Urinary bladder (tissue), 4 donors: ENCODE results near the gene TMEM178B. TPM values are rescaled to one million over a fixed set of nuclear protein-coding genes. Genes with fewer than 3 reads are reported as not detected.
A peak's percentile ranks its signal among the peaks of the same experiment; 100 is the strongest.

Experiments
- DNase-seq: peaks from one replicate; pipeline ENCODE4 v3.0.0-alpha.2; 2015; ENCODE audit errors: extremely low spot score
- H3K27ac ChIP-seq: one replicate; pipeline ENCODE4 v1.5.1; 2013; ENCODE audit warnings: low read depth, mild to moderate bottlenecking, moderate library complexity
- H3K36me3 ChIP-seq: one replicate; pipeline ENCODE4 v1.6.1; 2013; ENCODE audit warnings: mild to moderate bottlenecking, moderate library complexity; ENCODE audit not compliant: insufficient read depth
- H3K4me1 ChIP-seq: one replicate; pipeline ENCODE4 v1.6.1; 2013; ENCODE audit warnings: mild to moderate bottlenecking, moderate library complexity; ENCODE audit not compliant: insufficient read depth
- H3K4me3 ChIP-seq: one replicate; pipeline ENCODE4 v1.5.1; 2013; ENCODE audit warnings: low read depth, low read length
- WGBS: extraction: QIAGEN DNeasy Blood & Tissue Kit; methylation state at CpG from one replicate; pipeline ENCODE4 v1.1.7; 2013; 5-methylcytosine and 5-hydroxymethylcytosine counted together
- polyA plus RNA-seq: library from polyadenylated mRNA; stranded (reverse); fragments of 200-250 nt; gene quantifications from one replicate; pipeline ENCODE4 v1.2.3, GENCODE V29; 2013
- total RNA-seq: library from RNA; depleted of rRNA; stranded (reverse); fragments of >200 nt; gene quantifications from one replicate; pipeline ENCODE4 v1.2.3, GENCODE V29; 2014
- donor health status: healthy with polysubstance abuse.
- donor health status: healthy.

TMEM178B gene
- total and polyA plus RNA-seq, 2 donors, result 0.57 to 2.0 TPM

DNA sequence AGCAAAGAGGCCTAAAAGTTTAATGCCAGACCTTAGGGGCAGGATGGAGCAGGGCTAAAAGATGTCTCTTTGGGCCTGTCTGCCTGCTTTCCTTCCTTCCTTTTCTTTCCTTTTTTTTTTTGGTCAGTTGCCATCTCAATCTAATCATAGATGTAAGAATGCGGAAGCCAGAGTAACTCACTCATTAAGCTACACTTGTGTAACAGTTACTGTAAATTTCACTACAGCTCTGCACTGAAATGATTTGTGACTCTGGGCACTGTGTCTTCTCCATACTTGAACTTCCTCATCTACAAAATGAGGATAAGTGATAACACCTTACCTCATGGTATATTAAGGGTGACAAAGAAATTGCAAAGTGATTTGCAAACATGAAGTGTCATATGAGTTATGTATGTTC, 401.8 kb downstream of the TMEM178B start:
- no peak for DNase-seq
- H3K27ac ChIP-seq, result no peak overlapping the region
- WGBS, result 81% methylated on average over 1 of the region's 1 CpG
- H3K36me3 ChIP-seq, result no peaks in the 10 kb centered on the region
- no peaks in the 10 kb centered on the region for H3K4me1 ChIP-seq
- no peak overlapping the region for H3K4me3 ChIP-seq

DNA sequence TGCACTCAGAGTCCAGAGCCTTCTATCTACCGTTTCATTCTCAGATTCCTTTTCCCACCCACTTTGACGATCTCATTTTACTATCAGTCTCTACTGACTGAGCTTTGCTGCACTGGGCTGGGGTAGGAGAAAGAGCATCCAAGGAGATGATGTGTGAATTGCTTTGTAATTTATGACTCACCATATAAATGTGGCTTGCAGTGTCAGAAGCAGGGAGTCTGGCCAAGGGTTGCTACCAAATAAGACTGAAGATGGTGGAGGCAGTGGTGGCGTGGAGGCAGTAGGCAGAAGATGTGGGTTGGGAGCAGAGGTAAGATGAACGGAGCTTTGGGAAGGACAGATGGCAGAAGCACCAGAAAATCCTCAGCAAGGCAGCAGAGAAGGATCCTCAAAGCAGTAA, 404.0 kb downstream of the TMEM178B start:
- Histone ChIP-seq H3K4me3 (no peak overlapping the region), H3K4me1 (no peaks in the 10 kb centered on the region), H3K27ac (no peak overlapping the region), H3K36me3 (no peaks in the 10 kb centered on the region)
- no peak for DNase-seq
- WGBS, result 43% methylated on average over 4 of the region's 4 CpGs

- Histone ChIP-seq H3K4me3 (no peak overlapping the region), H3K36me3 (no peaks in the 10 kb centered on the region), H3K4me1 (no peaks in the 10 kb centered on the region), H3K27ac (no peak overlapping the region)
- WGBS, result 92% methylated on average over 4 of the region's 4 CpGs
- no peak for DNase-seq
Measured at GRCh38 chr7:141478845-141479244, 405.0 kb downstream of the TMEM178B start.

- DNase-seq, result no peak
- no peak overlapping the region for H3K27ac ChIP-seq
- H3K36me3 ChIP-seq, result no peaks in the 10 kb centered on the region
- 82% methylated on average over 9 of the region's 9 CpGs for WGBS
- H3K4me3 ChIP-seq, result no peak overlapping the region
- H3K4me1 ChIP-seq, result no peaks in the 10 kb centered on the region
Measured at GRCh38 chr7:141480953-141481352, 407.1 kb downstream of the TMEM178B start.

DNA sequence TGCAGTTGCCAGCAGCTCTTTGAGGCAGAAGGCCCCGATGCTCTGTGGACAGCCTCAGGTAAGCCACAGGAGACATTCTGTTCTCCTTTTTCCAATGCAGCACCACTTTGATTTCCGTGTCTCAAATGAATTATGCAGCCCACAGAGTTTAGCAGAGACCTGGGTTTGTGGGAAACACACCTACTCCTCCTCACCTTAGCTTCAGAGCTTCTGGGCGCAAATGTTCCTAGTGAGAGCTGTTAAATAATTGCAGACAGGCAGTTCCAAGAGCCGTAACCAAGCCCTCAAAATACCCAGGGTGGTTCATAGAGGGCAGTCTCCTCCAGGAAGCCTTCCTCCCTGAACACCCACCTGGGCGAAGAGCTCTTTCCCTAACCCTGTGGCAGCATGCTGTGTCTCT, 408.1 kb downstream of the TMEM178B start:
- no peak overlapping the region for H3K4me3 ChIP-seq
- 79% methylated on average over 5 of the region's 5 CpGs for WGBS
- H3K36me3 ChIP-seq, result no peaks in the 10 kb centered on the region
- no peaks in the 10 kb centered on the region for H3K4me1 ChIP-seq
- no peak for DNase-seq
- no peak overlapping the region for H3K27ac ChIP-seq

- no peak for DNase-seq
- Histone ChIP-seq H3K27ac (no peak overlapping the region), H3K4me3 (no peak overlapping the region), H3K36me3 (no peaks in the 10 kb centered on the region), H3K4me1 (no peaks in the 10 kb centered on the region)
- 93% methylated on average over 2 of the region's 2 CpGs for WGBS
Measured at GRCh38 chr7:141483044-141483443, 409.2 kb downstream of the TMEM178B start.

GRCh38 chr7:141484907-141485306, 411.0 kb downstream of the TMEM178B start:
- 80% methylated on average over 1 of the region's 1 CpG for WGBS
- no peaks in the 10 kb centered on the region for H3K36me3 ChIP-seq
- DNase-seq, result no peak

GRCh38 chr7:141486959-141487358, 413.1 kb downstream of the TMEM178B start:
- Histone ChIP-seq H3K36me3 (no peaks in the 10 kb centered on the region), H3K4me3 (no peak overlapping the region), H3K27ac (no peak overlapping the region), H3K4me1 (no peaks in the 10 kb centered on the region)
- DNase-seq, result no peak
- 81% methylated on average over 3 of the region's 3 CpGs for WGBS

More at GRCh38 chr7:141484907-141485306, 411.0 kb downstream of the TMEM178B start:
- H3K4me1 ChIP-seq, result no peaks in the 10 kb centered on the region
- H3K4me3 ChIP-seq, result no peak overlapping the region
- no peak overlapping the region for H3K27ac ChIP-seq

- H3K4me1 ChIP-seq, result no peaks in the 10 kb centered on the region
- 59% methylated on average over 2 of the region's 2 CpGs for WGBS
- H3K27ac ChIP-seq, result no peak overlapping the region
Measured at GRCh38 chr7:141490474-141490873, 416.6 kb downstream of the TMEM178B start.

DNA sequence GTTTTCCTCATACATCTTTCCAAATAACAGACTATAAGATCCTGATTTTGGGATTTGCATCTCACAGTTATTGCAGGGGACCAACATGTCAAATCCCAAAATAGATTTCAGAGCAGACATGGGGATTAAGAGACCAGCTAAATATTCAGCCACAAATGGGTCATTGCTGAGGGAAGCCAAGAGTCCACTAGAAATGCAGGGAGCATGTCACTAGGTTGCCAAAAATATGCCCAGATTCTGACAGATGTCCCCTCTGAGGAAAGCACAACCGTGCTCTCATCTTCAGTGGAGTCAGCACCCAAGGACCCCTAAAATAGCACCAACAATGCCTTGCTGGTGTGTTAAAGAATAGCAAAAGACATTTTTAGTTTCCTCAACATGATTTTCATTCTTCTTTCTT, 421.2 kb downstream of the TMEM178B start:
- H3K27ac ChIP-seq, result no peak overlapping the region
- 65% methylated on average over 1 of the region's 1 CpG for WGBS
- no peaks in the 10 kb centered on the region for H3K4me1 ChIP-seq
- no peak overlapping the region for H3K4me3 ChIP-seq
- H3K36me3 ChIP-seq, result no peaks in the 10 kb centered on the region
- DNase-seq, result no peak

More at GRCh38 chr7:141490474-141490873, 416.6 kb downstream of the TMEM178B start:
- Histone ChIP-seq H3K4me3 (no peak overlapping the region), H3K36me3 (no peaks in the 10 kb centered on the region)
- DNase-seq, result no peak

GRCh38 chr7:141497391-141497790, 423.5 kb downstream of the TMEM178B start:
- Histone ChIP-seq H3K36me3 (no peaks in the 10 kb centered on the region), H3K4me1 (no peaks in the 10 kb centered on the region), H3K4me3 (no peak overlapping the region), H3K27ac (no peak overlapping the region)
- 66% methylated on average over 5 of the region's 5 CpGs for WGBS
- DNase-seq, result no peak

- WGBS, result 82% methylated on average over 3 of the region's 3 CpGs
- no peak for DNase-seq
- no peaks in the 10 kb centered on the region for H3K36me3 ChIP-seq
- no peak overlapping the region for H3K27ac ChIP-seq
- H3K4me1 ChIP-seq, result no peaks in the 10 kb centered on the region
- H3K4me3 ChIP-seq, result no peak overlapping the region
Measured at GRCh38 chr7:141500608-141501007, 426.7 kb downstream of the TMEM178B start.

DNA sequence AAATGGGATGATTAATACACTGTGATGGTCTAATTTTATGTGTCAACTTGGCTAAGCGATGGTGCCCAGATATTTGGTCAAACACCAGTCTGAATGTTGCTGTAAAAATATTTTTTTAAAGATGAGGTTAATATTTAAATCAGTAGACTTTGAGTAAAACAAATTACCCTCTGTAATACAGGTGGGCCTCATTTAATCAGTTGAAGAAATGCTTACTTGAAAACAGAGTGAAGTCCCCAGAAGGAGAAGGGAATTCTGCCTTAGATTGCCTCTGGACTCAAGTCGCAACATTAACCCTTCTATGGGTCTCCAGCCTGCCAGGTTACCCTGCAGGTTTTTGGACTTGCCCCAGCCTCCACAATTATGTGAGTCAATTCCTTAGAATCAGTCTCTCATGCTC, 427.6 kb downstream of the TMEM178B start:
- WGBS, result 87% methylated on average over 2 of the region's 2 CpGs
- Histone ChIP-seq H3K4me3 (no peak overlapping the region), H3K27ac (no peak overlapping the region), H3K36me3 (no peaks in the 10 kb centered on the region), H3K4me1 (no peaks in the 10 kb centered on the region)
- no peak for DNase-seq

DNA sequence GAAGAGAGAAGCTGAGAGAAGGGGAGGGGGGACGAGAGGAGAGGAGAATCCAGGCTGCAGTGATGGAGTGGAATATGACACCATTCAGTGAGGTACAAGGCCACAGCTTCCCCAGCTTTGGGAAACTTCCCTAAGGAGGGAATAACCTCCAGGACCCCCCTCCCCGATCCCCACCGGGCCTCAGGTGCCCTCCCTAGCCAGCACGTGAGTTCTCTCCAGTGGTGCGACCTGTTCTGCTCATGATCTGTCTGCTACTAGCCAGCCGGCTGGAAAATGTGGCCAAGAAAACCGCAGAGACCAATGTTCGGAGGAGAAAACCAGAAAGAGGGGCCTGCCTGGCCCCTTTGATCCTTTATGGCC, 437.4 kb downstream of the TMEM178B start:
- Histone ChIP-seq H3K4me3 (peak overlapping the region; percentile 8), H3K36me3 (no peaks in the 10 kb centered on the region), H3K4me1 (no peaks in the 10 kb centered on the region), H3K27ac (no peak overlapping the region)
- WGBS, result 5% methylated on average over 8 of the region's 8 CpGs
- DNase-seq, result no peak

DNA sequence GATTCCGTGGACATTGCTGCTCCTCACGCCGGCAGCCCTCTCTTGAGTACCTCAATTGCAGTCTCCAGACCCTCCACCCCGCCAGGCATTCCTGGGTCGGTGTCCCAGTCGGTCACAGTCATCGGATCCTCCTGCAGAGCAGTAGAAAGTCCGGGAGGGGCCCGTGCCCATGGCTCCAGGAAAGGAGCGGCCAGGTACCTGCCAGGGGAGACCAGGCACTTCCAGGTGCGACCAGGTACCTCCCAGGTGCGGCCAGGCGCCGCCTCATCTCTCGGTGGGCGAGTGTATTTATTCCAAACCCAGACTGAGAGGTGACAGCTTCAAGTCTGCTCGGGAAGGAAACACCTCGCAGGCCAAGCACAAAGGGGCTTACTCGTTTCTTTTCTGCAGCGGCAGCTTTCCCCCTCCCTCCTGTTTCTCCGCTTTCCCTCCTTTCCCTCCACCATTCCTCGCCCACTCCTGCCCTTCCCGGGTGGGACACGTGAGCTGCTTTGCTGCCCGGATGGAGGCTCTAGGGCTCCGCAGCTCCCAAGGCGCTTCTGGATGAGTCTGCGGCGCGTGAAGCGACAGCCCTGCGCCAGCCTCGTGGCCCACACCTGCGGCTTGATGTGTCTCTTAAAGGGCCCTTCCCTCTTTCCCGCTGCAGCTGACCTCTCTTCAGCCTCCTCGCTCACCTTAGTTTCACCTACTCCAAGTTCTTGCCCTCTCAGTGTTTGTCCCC, 438.0 kb downstream of the TMEM178B start:
- Histone ChIP-seq H3K4me3 (peak overlapping the region; percentile 8), H3K27ac (no peak overlapping the region), H3K4me1 (no peaks in the 10 kb centered on the region), H3K36me3 (no peaks in the 10 kb centered on the region)
- WGBS, result 3% methylated on average over 36 of the region's 36 CpGs
- no peak for DNase-seq
